Thyroid gland (tissue), 4 donors: Measurements from ENCODE around the gene UBE4B.

Experiments used
- CTCF ChIP-seq, 6 experiments: fragments of 200-600 bp in 3 of 6; fragments of 450-650 bp in 3 of 6; sonication (generic) in 3 of 6; IDR thresholded peaks; one replicate each; pipeline ENCODE4 v1.5.1; 2016 to 2019; ENCODE audit warnings: antibody characterized with exemption in 6 of 6, mild to moderate bottlenecking in 2 of 6, inconsistent platforms in 1 of 6, moderate library complexity in 1 of 6
- POLR2A ChIP-seq, 2 donors: fragments of 450-650 bp; IDR thresholded peaks; one replicate each; pipeline ENCODE4 v1.6.1; 2017; ENCODE audit warnings: antibody characterized with exemption in 2 of 2, mild to moderate bottlenecking in 2 of 2, moderate library complexity in 1 of 2

DNA sequence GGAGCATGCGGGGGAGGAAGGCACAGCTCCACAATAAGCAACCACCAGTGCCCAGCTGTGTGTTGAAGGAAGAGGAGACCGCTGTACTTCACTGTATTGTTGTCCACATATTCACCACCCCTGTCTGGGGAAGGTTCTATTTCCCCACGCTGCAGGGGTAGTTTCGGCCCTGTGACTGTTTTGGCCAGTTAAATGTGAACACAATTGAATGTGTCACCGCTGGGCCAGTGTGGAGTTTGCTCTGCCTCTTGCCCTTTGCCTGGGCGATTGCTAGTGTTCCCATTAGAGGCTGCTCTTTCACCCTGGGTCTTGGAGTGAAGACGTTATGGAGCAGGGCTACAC lies 32.6 kb downstream of the UBE4B start:
- TF ChIP-seq CTCF (IDR thresholded peaks at IDR 0.05) (no peak), POLR2A (IDR thresholded peaks at IDR 0.05) (no peak)
